Measurements from ENCODE around the gene PEX13.

The PEX13 gene

DNA sequence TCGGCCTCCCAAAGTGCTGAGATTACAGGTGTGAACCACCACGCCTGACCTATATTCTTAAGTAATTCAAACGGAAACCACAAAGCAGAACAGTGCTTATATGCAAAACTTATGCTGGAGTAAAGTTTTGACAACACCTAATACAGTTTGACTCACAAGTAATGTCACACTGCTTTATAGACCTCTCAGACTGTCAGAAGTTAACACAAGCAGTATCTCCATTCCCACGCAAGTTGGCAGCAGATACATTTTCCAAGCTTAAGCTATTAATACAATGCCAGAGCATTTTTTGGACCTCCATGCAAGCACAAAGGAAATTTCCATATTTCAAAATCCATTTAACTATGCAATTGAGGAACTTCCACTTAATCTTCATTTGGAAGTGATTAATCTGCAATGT is 27.1 kb downstream of the PEX13 start:
- H3K36me3 ChIP-seq, result peaks cover 5% of the 10 kb centered on the region; the same call in 1 of the 2 replicates
- H3K9me3 ChIP-seq, result no peaks in the 10 kb centered on the region
- H3K4me1 ChIP-seq, result no peaks in the 10 kb centered on the region
- TF ChIP-seq, protein P1, sequence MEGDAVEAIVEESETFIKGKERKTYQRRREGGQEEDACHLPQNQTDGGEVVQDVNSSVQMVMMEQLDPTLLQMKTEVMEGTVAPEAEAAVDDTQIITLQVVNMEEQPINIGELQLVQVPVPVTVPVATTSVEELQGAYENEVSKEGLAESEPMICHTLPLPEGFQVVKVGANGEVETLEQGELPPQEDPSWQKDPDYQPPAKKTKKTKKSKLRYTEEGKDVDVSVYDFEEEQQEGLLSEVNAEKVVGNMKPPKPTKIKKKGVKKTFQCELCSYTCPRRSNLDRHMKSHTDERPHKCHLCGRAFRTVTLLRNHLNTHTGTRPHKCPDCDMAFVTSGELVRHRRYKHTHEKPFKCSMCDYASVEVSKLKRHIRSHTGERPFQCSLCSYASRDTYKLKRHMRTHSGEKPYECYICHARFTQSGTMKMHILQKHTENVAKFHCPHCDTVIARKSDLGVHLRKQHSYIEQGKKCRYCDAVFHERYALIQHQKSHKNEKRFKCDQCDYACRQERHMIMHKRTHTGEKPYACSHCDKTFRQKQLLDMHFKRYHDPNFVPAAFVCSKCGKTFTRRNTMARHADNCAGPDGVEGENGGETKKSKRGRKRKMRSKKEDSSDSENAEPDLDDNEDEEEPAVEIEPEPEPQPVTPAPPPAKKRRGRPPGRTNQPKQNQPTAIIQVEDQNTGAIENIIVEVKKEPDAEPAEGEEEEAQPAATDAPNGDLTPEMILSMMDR (IDR thresholded peaks at IDR 0.05; ENCODE audit: low read depth, low read length), result no peak
- no peak overlapping the region for H3K4me3 ChIP-seq (ENCODE audit: low read depth, low read length)
- no peak for DNase-seq
- no peaks in the 10 kb centered on the region for H3K27me3 ChIP-seq

DNA sequence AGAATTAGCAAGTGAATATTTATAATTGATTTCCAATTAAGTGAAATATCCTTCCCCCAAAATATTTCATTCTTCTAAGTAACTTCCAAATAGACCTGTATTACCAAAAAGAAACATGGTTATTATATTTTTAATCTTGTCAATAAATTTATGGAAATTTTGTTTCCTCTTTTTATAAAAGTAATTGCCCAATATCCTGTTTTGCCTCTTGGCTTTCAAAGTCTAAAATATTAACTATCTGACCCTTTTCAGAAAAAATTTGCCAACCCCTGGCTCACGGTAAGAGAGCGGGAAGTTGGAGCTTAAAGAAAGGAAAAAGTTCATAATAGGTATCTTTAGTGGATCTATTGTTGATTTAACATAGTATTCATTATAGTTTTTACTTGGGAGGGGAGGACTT is 27.7 kb downstream of the PEX13 start:
- Histone ChIP-seq H3K4me1 (no peaks in the 10 kb centered on the region), H3K27me3 (no peaks in the 10 kb centered on the region), H3K36me3 (peaks cover 5% of the 10 kb centered on the region; the same call in 1 of the 2 replicates)

DNA sequence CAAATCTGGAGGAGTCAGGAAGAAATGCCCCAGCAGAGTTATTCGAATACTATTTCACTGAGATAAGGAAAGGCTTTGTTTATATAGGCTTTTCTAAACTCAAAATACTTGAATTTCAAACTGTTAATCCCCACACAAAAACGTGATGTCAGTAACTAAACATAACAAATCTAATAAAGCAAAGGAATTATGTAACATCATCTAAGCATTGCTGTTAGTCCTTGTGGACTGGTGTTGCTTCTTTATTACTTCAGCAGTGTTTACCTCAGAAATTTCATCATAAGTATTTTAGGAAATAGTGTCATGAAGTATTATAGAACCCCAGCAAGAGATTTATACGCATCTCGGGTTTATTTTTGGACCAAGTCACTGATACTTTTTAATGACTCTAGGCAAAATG is 28.5 kb downstream of the PEX13 start:
- H3K4me3 ChIP-seq (ENCODE audit: low read depth, low read length), result no peak overlapping the region
- no peak for DNase-seq
- H3K36me3 ChIP-seq, result peaks cover 5% of the 10 kb centered on the region; the same call in 1 of the 2 replicates

More for the DNA sequence above, 27.7 kb downstream of the PEX13 start:
- Histone ChIP-seq H3K9me3 (no peaks in the 10 kb centered on the region), H3K4me3 (ENCODE audit: low read depth, low read length) (no peak overlapping the region)
- TF ChIP-seq, protein P1 (IDR thresholded peaks at IDR 0.05; ENCODE audit: low read depth, low read length), result no peak
- DNase-seq, result no peak

DNA sequence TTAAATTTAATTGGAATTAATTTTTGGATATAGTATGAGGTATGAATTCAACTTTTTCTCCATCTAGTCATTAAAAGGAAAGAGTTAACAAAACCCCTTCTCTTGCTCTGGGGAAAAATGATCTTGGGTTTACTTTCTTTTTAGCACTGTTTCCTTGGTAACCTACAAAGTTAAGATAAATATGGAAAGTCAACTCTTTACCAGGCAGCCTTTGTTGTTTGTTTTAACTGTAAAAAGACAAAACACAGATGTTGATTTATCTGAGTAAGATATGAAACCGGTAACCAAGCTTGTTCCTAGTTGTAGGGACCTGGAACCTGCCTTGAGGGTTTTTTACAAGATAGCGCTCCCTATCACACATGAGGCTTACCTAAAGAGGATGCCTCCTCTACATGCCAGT is 38.0 kb downstream of the PEX13 start:
- Histone ChIP-seq H3K36me3 (no peaks in the 10 kb centered on the region), H3K27me3 (no peaks in the 10 kb centered on the region), H3K4me1 (no peaks in the 10 kb centered on the region), H3K4me3 (ENCODE audit: low read depth, low read length) (no peak overlapping the region), H3K9me3 (no peaks in the 10 kb centered on the region)
- no peak for DNase-seq
- TF ChIP-seq, protein P1 (IDR thresholded peaks at IDR 0.05; ENCODE audit: low read depth, low read length), result no peak

More for the DNA sequence above, 28.5 kb downstream of the PEX13 start:
- Histone ChIP-seq H3K4me1 (no peaks in the 10 kb centered on the region), H3K27me3 (no peaks in the 10 kb centered on the region), H3K9me3 (no peaks in the 10 kb centered on the region)
- TF ChIP-seq, protein P1 (IDR thresholded peaks at IDR 0.05; ENCODE audit: low read depth, low read length), result no peak

DNA sequence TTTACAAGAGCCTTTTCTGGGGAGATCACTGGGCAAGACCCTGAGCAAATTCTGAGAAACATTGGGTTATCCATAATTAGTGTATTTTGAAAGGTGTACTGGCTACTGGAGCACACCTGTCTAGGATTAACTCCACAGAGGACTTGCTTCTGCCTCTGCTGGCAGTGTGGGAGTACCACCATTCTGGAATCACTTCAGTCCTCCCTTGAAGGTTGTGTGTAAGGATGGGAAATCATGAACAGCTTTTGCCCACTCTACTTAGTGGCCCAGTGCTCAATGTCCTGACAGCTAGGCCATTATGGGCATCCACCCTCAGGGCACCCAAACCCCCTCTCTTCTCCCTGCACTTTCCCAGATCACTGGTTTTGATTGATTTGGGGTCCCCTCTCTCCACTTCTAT is 40.0 kb downstream of the PEX13 start:
- TF ChIP-seq, protein P1 (IDR thresholded peaks at IDR 0.05; ENCODE audit: low read depth, low read length), result no peak
- Histone ChIP-seq H3K9me3 (no peaks in the 10 kb centered on the region), H3K4me3 (ENCODE audit: low read depth, low read length) (no peak overlapping the region), H3K36me3 (no peaks in the 10 kb centered on the region), H3K27me3 (no peaks in the 10 kb centered on the region), H3K4me1 (no peaks in the 10 kb centered on the region)
- no peak for DNase-seq

DNA sequence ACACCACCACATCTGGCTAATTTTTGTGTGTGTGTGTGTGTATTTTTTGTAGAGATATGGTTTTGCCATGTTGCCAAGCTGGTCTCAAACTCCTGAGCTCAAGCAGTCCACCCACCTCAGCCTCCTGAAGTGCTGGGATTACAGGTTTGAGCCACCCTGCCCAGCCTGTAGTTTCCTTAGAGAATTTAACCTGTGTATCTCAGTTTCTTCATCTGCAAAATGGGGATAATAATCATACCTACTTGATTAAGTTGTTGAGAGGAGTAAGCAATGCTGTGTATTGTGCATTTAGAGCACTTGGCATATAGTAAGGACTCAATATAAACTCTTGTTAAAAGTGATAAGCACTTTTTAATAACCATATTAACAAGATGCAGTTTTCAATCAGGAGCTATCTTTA is 41.9 kb downstream of the PEX13 start:
- no peaks in the 10 kb centered on the region for H3K4me1 ChIP-seq
- DNase-seq, result no peak
- no peak overlapping the region for H3K4me3 ChIP-seq (ENCODE audit: low read depth, low read length)
- no peaks in the 10 kb centered on the region for H3K36me3 ChIP-seq
- TF ChIP-seq, protein P1 (IDR thresholded peaks at IDR 0.05; ENCODE audit: low read depth, low read length), result no peak
- H3K27me3 ChIP-seq, result no peaks in the 10 kb centered on the region
- H3K9me3 ChIP-seq, result no peaks in the 10 kb centered on the region
